ENCODE data around the gene RBKS.

- TF ChIP-seq POLR2A (IDR thresholded peaks at IDR 0.05), result no peak
- TF ChIP-seq CTCF (IDR thresholded peaks at IDR 0.05), result no peak
Observed at GRCh38 chr2:27792759-27793158, 97.4 kb downstream of the RBKS start.
